GM23338 (cell line): ENCODE measurements around the gene RAB5B.

ENCODE experiments used
- EZH2phosphoT487 ChIP-seq: fragments of 200-600 bp; sonication (generic); IDR thresholded peaks from one replicate; pipeline ENCODE4 v1.8.1; 2018; ENCODE audit warnings: antibody characterized with exemption; ENCODE audit not compliant: unreplicated experiment
- POLR2AphosphoS5 ChIP-seq: IDR thresholded peaks from 2 replicates; pipeline ENCODE4 v1.6.1; 2016; ENCODE audit warnings: antibody characterized with exemption, low read depth
- ZNF331 ChIP-seq: fragments of 250-450 bp; sonication (Bioruptor Pico); IDR thresholded peaks from 2 replicates; pipeline ENCODE4 v1.5.0; 2020; ENCODE audit warnings: low read depth, mild to moderate bottlenecking, moderate library complexity
- TF ChIP-seq, protein P1 (sequence below), 2 experiments: fragments of 200-600 bp in 1 of 2; sonication (generic) in 1 of 2; conservative IDR thresholded peaks; 2 replicates each; pipeline versions ENCODE4 v1.5.1 to v1.6.1; 2016 to 2017; ENCODE audit warnings: antibody characterized with exemption in 2 of 2, low read depth in 2 of 2, mild to moderate bottlenecking in 2 of 2, moderate library complexity in 1 of 2

DNA sequence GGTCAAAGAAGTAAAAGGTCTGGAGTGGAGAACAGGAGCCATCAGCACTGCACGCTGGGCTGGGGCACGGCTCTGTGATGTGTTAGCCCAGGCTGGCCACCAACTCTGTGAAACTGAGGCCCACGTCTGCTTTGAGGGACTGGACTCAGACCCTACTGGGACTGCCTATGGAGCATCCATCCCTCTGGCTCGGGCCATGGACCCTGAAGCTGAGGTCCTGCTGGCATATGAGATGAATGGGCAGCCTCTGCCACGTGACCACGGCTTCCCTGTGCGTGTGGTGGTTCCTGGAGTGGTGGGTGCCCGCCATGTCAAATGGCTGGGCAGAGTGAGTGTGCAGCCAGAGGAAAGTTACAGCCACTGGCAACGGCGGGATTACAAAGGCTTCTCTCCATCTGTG is 30.3 kb downstream of the RAB5B start:
- TF ChIP-seq ZNF331 (CRISPR knock-in tag) = no peak
- no peak for TF ChIP-seq EZH2phosphoT487
- TF ChIP-seq, protein P1, sequence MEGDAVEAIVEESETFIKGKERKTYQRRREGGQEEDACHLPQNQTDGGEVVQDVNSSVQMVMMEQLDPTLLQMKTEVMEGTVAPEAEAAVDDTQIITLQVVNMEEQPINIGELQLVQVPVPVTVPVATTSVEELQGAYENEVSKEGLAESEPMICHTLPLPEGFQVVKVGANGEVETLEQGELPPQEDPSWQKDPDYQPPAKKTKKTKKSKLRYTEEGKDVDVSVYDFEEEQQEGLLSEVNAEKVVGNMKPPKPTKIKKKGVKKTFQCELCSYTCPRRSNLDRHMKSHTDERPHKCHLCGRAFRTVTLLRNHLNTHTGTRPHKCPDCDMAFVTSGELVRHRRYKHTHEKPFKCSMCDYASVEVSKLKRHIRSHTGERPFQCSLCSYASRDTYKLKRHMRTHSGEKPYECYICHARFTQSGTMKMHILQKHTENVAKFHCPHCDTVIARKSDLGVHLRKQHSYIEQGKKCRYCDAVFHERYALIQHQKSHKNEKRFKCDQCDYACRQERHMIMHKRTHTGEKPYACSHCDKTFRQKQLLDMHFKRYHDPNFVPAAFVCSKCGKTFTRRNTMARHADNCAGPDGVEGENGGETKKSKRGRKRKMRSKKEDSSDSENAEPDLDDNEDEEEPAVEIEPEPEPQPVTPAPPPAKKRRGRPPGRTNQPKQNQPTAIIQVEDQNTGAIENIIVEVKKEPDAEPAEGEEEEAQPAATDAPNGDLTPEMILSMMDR (conservative IDR thresholded peaks at IDR 0.05; ENCODE audit: low read depth in 2 of 2) = no peak
- no peak for TF ChIP-seq POLR2AphosphoS5
